Upper lobe of left lung (tissue), 4 donors: ENCODE results near the gene NAT9.
A peak's percentile ranks its signal among the peaks of the same experiment; 100 is the strongest.

Experiments used
- CTCF ChIP-seq, 6 experiments: fragments of 450-650 bp in 4 of 6; fragments of 200-600 bp in 2 of 6; sonication (generic) in 2 of 6; IDR thresholded peaks; one replicate each; pipeline ENCODE4 v1.5.1; 2016 to 2019; ENCODE audit warnings: antibody characterized with exemption in 6 of 6
- POLR2A ChIP-seq, 4 donors: fragments of 450-650 bp; IDR thresholded peaks; one replicate each; pipeline ENCODE4 v1.5.1; 2016 to 2017; ENCODE audit warnings: antibody characterized with exemption in 4 of 4, mild to moderate bottlenecking in 2 of 4
- POLR2AphosphoS5 ChIP-seq, 2 donors: sonication (generic); formaldehyde crosslinking; IDR thresholded peaks; one replicate each; pipeline ENCODE4 v1.5.1; 2017; ENCODE audit warnings: antibody characterized with exemption in 2 of 2

- TF ChIP-seq CTCF (IDR thresholded peaks at IDR 0.05) (peak; percentile 99 to 100 (median 100)), POLR2AphosphoS5 (IDR thresholded peaks at IDR 0.05) (peak; percentile 58 to 66), POLR2A (IDR thresholded peaks at IDR 0.05) (no peak)
Measured at GRCh38 chr17:74744714-74745547, 31.2 kb downstream of the NAT9 start.
